NCI-H2081 (cell line): Measurements from ENCODE around the gene CHST11.
A peak's percentile ranks its signal among the peaks of the same experiment; 100 is the strongest.

Experiments
- DNase-seq, 2 experiments: peaks; one replicate each; lab custom pipeline; 2025; lab: John Stamatoyannopoulos, UW

CHST11 gene

GRCh38 chr12:104630230-104630670 lies 173.5 kb downstream of the CHST11 start:
- peak in 1 of 2 experiments; percentile 38 for DNase-seq

- DNase-seq, result no peak
Observed at GRCh38 chr12:104631867-104632266, 175.1 kb downstream of the CHST11 start.

GRCh38 chr12:104632724-104633201 lies 176.0 kb downstream of the CHST11 start:
- no peak for DNase-seq

GRCh38 chr12:104634044-104634443 lies 177.3 kb downstream of the CHST11 start:
- no peak for DNase-seq

GRCh38 chr12:104634852-104635251 lies 178.1 kb downstream of the CHST11 start:
- DNase-seq, result no peak

- DNase-seq, result no peak
Observed at GRCh38 chr12:104635607-104636343, 179.0 kb downstream of the CHST11 start.

- no peak for DNase-seq
Observed at GRCh38 chr12:104636496-104636895, 179.7 kb downstream of the CHST11 start.

- DNase-seq, result no peak
Observed at GRCh38 chr12:104637604-104638003, 180.9 kb downstream of the CHST11 start.

GRCh38 chr12:104638218-104638850 lies 181.6 kb downstream of the CHST11 start:
- no peak for DNase-seq

- no peak for DNase-seq
Observed at GRCh38 chr12:104638851-104639240, 182.1 kb downstream of the CHST11 start.

GRCh38 chr12:104640956-104641355 lies 184.2 kb downstream of the CHST11 start:
- DNase-seq, result no peak

GRCh38 chr12:104641862-104642261 lies 185.1 kb downstream of the CHST11 start:
- no peak for DNase-seq

- DNase-seq, result no peak
Observed at GRCh38 chr12:104643093-104643818, 186.5 kb downstream of the CHST11 start.

- DNase-seq, result peak; percentile 67 to 88
Observed at GRCh38 chr12:104643819-104644669, 187.3 kb downstream of the CHST11 start.

GRCh38 chr12:104648756-104649155 lies 192.0 kb downstream of the CHST11 start:
- no peak for DNase-seq

GRCh38 chr12:104649217-104649824 lies 192.6 kb downstream of the CHST11 start:
- no peak for DNase-seq

- no peak for DNase-seq
Observed at GRCh38 chr12:104649921-104650320, 193.2 kb downstream of the CHST11 start.

- no peak for DNase-seq
Observed at GRCh38 chr12:104650541-104650940, 193.8 kb downstream of the CHST11 start.

GRCh38 chr12:104651811-104652210 lies 195.1 kb downstream of the CHST11 start:
- peak in 1 of 2 experiments; percentile 39 for DNase-seq

GRCh38 chr12:104652358-104652757 lies 195.6 kb downstream of the CHST11 start:
- no peak for DNase-seq

- DNase-seq, result no peak
Observed at GRCh38 chr12:104652910-104653309, 196.2 kb downstream of the CHST11 start.
